ENCODE results near the gene GPC5. TPM values are rescaled to one million over a fixed set of nuclear protein-coding genes. Genes with fewer than 3 reads are reported as not detected.

GPC5 gene
- total and polyA plus RNA-seq, 2 of the 8 experiments (the other 6 are each of a cell fraction or from before 2014, with no cell fraction given), result 0.20 to 0.39 TPM

DNA sequence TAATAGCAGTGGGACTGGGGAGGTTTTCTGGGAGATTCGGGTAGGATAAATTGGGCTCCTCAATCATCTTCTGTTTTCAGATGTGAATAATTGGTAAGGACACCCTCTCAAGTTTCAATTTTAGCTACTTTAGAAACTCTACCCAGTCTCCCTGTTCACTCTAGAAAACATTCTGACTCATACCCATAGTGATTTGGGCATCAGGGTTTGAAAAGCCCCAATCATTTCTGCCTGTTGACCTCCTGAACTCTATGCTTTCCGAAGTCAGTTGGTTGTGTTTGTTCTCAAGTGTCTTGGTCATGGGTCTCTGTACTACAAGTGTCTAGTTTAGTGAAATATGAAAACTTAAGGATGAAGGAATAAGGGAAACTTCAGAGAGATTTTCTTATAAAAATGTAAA, 916.8 kb downstream of the GPC5 start:
- Histone ChIP-seq H3K4me2 (ENCODE audit: insufficient read depth in 1 of 2, low read depth in 2 of 2, low read length in 2 of 2) (no peak overlapping the region), H2BK120ac (replicated peaks; ENCODE audit: low read depth, low read length) (no peak overlapping the region), H2BK20ac (ENCODE audit: low read length) (no peak overlapping the region), H4K20me1 (replicated peaks in 1 of 2; ENCODE audit: control insufficient read depth in 1 of 2, insufficient read depth in 2 of 2, low read length in 2 of 2) (no peaks in the 10 kb centered on the region), H2BK5ac (ENCODE audit: low read depth, low read length) (no peak overlapping the region), H3K23me2 (ENCODE audit: low read depth, low read length) (no peaks in the 10 kb centered on the region), H4K8ac (ENCODE audit: extremely low read depth, insufficient read depth, low read length) (no peak overlapping the region), H3K4me1 (replicated peaks in 1 of 4; ENCODE audit: control insufficient read depth in 3 of 4, insufficient read depth in 4 of 4, low read length in 3 of 4) (no peaks in the 10 kb centered on the region), H3K27ac (ENCODE audit: low read depth, low read length) (no peak overlapping the region), H3K79me2 (ENCODE audit: control insufficient read depth in 1 of 2, insufficient read depth in 2 of 2, low read length in 2 of 2) (no peaks in the 10 kb centered on the region), H2AK5ac (ENCODE audit: low read depth, low read length) (no peak overlapping the region), H3K4ac (replicated peaks; ENCODE audit: insufficient read length, low read depth, low read length) (no peak overlapping the region), H3K79me1 (ENCODE audit: low read depth, low read length) (no peaks in the 10 kb centered on the region), H3K14ac (ENCODE audit: insufficient read length) (no peak overlapping the region), H3K23ac (ENCODE audit: insufficient read length) (no peak overlapping the region), H3K56ac (replicated peaks; ENCODE audit: insufficient read length, low read depth, low read length) (no peak overlapping the region), H3K9ac (replicated peaks in 1 of 4; ENCODE audit: extremely low read depth in 1 of 4, low read depth in 3 of 4, low read length in 3 of 4) (no peak overlapping the region), H2BK12ac (ENCODE audit: low read depth, low read length) (no peak overlapping the region), H2AFZ (ENCODE audit: low read length) (no peak overlapping the region), H3K9me3 (ENCODE audit: insufficient read depth in 2 of 2, low read depth in 1 of 2, low read length in 1 of 2) (no peaks in the 10 kb centered on the region), H3K27me3 (replicated peaks in 1 of 4; ENCODE audit: control insufficient read depth in 3 of 4, extremely low read depth in 1 of 4, insufficient read depth in 3 of 4, low read length in 3 of 4) (no peaks in the 10 kb centered on the region), H3K36me3 (ENCODE audit: control insufficient read depth in 2 of 4, insufficient read depth in 4 of 4, low read length in 3 of 4) (no peaks in the 10 kb centered on the region), H2BK15ac (ENCODE audit: low read length) (no peak overlapping the region), H4K91ac (replicated peaks; ENCODE audit: insufficient read length, low read length) (no peak overlapping the region), H4K5ac (ENCODE audit: insufficient read length, low read depth, low read length) (no peak overlapping the region), H3K4me3 (ENCODE audit: extremely low read depth in 1 of 4, insufficient read depth in 2 of 4, low read depth in 3 of 4, low read length in 4 of 4) (no peak overlapping the region), H3K18ac (ENCODE audit: extremely low read depth, low read length) (no peak overlapping the region)
- 98% methylated on average over 2 of the region's 2 CpGs; no CpG with 5 or more reads in 1 of the 2 experiments for WGBS, 2 experiments (ENCODE audit: extremely low coverage in 1 of 2, insufficient coverage in 1 of 2, insufficient read length in 1 of 2, insufficient replicate concordance in 2 of 2, low coverage in 1 of 2, low lambda C conversion rate in 2 of 2, missing lambda C conversion rate in 1 of 2)
- DNase-seq (ENCODE audit: low read depth in 1 of 2, low spot score in 2 of 2) (no peak), FAIRE-seq (no peak)
- CTCF ChIA-PET (ENCODE audit: partially characterized antibody), result no interaction called here
- POLR2A ChIA-PET (ENCODE audit: partially characterized antibody), result no interaction called here
- TF ChIP-seq, protein P1, sequence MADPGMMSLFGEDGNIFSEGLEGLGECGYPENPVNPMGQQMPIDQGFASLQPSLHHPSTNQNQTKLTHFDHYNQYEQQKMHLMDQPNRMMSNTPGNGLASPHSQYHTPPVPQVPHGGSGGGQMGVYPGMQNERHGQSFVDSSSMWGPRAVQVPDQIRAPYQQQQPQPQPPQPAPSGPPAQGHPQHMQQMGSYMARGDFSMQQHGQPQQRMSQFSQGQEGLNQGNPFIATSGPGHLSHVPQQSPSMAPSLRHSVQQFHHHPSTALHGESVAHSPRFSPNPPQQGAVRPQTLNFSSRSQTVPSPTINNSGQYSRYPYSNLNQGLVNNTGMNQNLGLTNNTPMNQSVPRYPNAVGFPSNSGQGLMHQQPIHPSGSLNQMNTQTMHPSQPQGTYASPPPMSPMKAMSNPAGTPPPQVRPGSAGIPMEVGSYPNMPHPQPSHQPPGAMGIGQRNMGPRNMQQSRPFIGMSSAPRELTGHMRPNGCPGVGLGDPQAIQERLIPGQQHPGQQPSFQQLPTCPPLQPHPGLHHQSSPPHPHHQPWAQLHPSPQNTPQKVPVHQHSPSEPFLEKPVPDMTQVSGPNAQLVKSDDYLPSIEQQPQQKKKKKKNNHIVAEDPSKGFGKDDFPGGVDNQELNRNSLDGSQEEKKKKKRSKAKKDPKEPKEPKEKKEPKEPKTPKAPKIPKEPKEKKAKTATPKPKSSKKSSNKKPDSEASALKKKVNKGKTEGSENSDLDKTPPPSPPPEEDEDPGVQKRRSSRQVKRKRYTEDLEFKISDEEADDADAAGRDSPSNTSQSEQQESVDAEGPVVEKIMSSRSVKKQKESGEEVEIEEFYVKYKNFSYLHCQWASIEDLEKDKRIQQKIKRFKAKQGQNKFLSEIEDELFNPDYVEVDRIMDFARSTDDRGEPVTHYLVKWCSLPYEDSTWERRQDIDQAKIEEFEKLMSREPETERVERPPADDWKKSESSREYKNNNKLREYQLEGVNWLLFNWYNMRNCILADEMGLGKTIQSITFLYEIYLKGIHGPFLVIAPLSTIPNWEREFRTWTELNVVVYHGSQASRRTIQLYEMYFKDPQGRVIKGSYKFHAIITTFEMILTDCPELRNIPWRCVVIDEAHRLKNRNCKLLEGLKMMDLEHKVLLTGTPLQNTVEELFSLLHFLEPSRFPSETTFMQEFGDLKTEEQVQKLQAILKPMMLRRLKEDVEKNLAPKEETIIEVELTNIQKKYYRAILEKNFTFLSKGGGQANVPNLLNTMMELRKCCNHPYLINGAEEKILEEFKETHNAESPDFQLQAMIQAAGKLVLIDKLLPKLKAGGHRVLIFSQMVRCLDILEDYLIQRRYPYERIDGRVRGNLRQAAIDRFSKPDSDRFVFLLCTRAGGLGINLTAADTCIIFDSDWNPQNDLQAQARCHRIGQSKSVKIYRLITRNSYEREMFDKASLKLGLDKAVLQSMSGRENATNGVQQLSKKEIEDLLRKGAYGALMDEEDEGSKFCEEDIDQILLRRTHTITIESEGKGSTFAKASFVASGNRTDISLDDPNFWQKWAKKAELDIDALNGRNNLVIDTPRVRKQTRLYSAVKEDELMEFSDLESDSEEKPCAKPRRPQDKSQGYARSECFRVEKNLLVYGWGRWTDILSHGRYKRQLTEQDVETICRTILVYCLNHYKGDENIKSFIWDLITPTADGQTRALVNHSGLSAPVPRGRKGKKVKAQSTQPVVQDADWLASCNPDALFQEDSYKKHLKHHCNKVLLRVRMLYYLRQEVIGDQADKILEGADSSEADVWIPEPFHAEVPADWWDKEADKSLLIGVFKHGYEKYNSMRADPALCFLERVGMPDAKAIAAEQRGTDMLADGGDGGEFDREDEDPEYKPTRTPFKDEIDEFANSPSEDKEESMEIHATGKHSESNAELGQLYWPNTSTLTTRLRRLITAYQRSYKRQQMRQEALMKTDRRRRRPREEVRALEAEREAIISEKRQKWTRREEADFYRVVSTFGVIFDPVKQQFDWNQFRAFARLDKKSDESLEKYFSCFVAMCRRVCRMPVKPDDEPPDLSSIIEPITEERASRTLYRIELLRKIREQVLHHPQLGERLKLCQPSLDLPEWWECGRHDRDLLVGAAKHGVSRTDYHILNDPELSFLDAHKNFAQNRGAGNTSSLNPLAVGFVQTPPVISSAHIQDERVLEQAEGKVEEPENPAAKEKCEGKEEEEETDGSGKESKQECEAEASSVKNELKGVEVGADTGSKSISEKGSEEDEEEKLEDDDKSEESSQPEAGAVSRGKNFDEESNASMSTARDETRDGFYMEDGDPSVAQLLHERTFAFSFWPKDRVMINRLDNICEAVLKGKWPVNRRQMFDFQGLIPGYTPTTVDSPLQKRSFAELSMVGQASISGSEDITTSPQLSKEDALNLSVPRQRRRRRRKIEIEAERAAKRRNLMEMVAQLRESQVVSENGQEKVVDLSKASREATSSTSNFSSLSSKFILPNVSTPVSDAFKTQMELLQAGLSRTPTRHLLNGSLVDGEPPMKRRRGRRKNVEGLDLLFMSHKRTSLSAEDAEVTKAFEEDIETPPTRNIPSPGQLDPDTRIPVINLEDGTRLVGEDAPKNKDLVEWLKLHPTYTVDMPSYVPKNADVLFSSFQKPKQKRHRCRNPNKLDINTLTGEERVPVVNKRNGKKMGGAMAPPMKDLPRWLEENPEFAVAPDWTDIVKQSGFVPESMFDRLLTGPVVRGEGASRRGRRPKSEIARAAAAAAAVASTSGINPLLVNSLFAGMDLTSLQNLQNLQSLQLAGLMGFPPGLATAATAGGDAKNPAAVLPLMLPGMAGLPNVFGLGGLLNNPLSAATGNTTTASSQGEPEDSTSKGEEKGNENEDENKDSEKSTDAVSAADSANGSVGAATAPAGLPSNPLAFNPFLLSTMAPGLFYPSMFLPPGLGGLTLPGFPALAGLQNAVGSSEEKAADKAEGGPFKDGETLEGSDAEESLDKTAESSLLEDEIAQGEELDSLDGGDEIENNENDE (IDR thresholded peaks at IDR 0.05; ENCODE audit: insufficient replicate concordance, low read length), result no peak

Measured in H1 (cell line).